ENCODE data around the gene SCAI.

Gene SCAI

DNA sequence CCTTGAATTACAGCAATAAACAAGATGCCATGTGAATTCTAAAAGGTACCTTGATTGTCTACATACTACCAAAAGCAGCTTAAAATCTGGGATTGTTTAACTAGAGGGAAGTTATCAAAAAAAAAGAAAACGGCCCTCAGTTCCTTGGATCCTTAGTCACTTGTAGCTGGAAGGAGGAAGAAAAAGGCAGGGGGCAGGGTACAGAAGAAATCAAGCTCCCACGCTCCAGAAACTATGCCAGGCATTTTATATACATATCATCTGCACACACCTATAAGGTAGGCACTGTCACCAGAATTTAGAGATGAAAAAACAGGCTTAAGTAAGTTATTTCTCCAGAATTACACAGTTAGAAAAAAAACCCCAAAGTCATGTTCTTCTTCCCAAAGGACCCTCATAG is 63.4 kb downstream of the SCAI start:
- Histone ChIP-seq H3K36me3 (ENCODE audit: control insufficient read depth, insufficient read depth, low read length) (no peaks in the 10 kb centered on the region), H3K27me3 (replicated peaks; ENCODE audit: control insufficient read depth, insufficient read depth, low read length) (no peaks in the 10 kb centered on the region), H3K4me3 (replicated peaks; ENCODE audit: low read depth, low read length) (no peak overlapping the region)
- DNase-seq (ENCODE audit: extremely low read depth, insufficient read length) = no peak
- no peak for TF ChIP-seq CTCF (IDR thresholded peaks at IDR 0.05; ENCODE audit: insufficient read depth, low read length, poor library complexity, severe bottlenecking)

DNA sequence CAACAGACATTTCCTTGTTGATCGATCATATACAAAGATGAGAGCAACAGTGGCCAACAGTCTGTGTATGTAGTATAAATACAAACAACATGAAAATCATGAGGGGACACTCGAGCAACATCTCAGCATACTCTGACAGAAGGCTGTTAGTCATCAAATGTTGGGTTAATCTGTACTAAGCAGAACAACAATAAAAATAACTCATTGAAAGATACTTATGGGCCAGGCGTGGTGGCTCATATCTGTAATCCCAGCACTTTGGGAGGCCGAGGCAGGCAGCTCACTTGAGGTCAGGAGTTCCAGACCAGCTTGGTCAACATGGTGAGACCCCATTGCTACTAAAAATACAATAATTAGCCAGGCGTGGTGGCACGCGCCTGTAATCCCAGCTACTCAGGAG is 67.3 kb downstream of the SCAI start:
- DNase-seq (ENCODE audit: extremely low read depth, insufficient read length) = no peak
- no peak for TF ChIP-seq CTCF (IDR thresholded peaks at IDR 0.05; ENCODE audit: insufficient read depth, low read length, poor library complexity, severe bottlenecking)
- no peaks in the 10 kb centered on the region for H3K27me3 ChIP-seq (replicated peaks; ENCODE audit: control insufficient read depth, insufficient read depth, low read length)
- H3K4me3 ChIP-seq (replicated peaks; ENCODE audit: low read depth, low read length) = no peak overlapping the region
- no peaks in the 10 kb centered on the region for H3K36me3 ChIP-seq (ENCODE audit: control insufficient read depth, insufficient read depth, low read length)

GRCh38 chr9:125074976-125075375 is 68.4 kb downstream of the SCAI start:
- no peak for TF ChIP-seq CTCF (IDR thresholded peaks at IDR 0.05; ENCODE audit: insufficient read depth, low read length, poor library complexity, severe bottlenecking)
- no peak for DNase-seq (ENCODE audit: extremely low read depth, insufficient read length)
- no peaks in the 10 kb centered on the region for H3K36me3 ChIP-seq (ENCODE audit: control insufficient read depth, insufficient read depth, low read length)

GRCh38 chr9:125066839-125067619 is 76.3 kb downstream of the SCAI start:
- Histone ChIP-seq H3K36me3 (ENCODE audit: control insufficient read depth, insufficient read depth, low read length) (no peaks in the 10 kb centered on the region), H3K4me3 (replicated peaks; ENCODE audit: low read depth, low read length) (no peak overlapping the region), H3K27me3 (replicated peaks; ENCODE audit: control insufficient read depth, insufficient read depth, low read length) (no peaks in the 10 kb centered on the region)
- DNase-seq (ENCODE audit: extremely low read depth, insufficient read length) = no peak
- TF ChIP-seq CTCF (IDR thresholded peaks at IDR 0.05; ENCODE audit: insufficient read depth, low read length, poor library complexity, severe bottlenecking) = no peak

More at GRCh38 chr9:125074976-125075375, 68.4 kb downstream of the SCAI start:
- Histone ChIP-seq H3K4me3 (replicated peaks; ENCODE audit: low read depth, low read length) (no peak overlapping the region), H3K27me3 (replicated peaks; ENCODE audit: control insufficient read depth, insufficient read depth, low read length) (no peaks in the 10 kb centered on the region)

GRCh38 chr9:125061391-125061790 is 81.9 kb downstream of the SCAI start:
- no peak for DNase-seq (ENCODE audit: extremely low read depth, insufficient read length)
- no peak for TF ChIP-seq CTCF (IDR thresholded peaks at IDR 0.05; ENCODE audit: insufficient read depth, low read length, poor library complexity, severe bottlenecking)
- no peaks in the 10 kb centered on the region for H3K27me3 ChIP-seq (replicated peaks; ENCODE audit: control insufficient read depth, insufficient read depth, low read length)
- no peaks in the 10 kb centered on the region for H3K36me3 ChIP-seq (ENCODE audit: control insufficient read depth, insufficient read depth, low read length)
- H3K4me3 ChIP-seq (replicated peaks; ENCODE audit: low read depth, low read length) = no peak overlapping the region

All from GM06990 (cell line).